SK-N-SH (cell line): ENCODE measurements around the gene KDM1A. TPM values are rescaled to one million over a fixed set of nuclear protein-coding genes. Genes with fewer than 3 reads are reported as not detected.
A peak's percentile ranks its signal among the peaks of the same experiment; 100 is the strongest.

Source experiments
- CTCF ChIA-PET: fragments of 300-600, 350-600 bp; formaldehyde crosslinking; extraction: SDS; loops from one replicate; lab custom pipeline; 2021; lab: Yijun Ruan, JAX
- POLR2A ChIA-PET: fragments of 350-600 bp; sonication (Branson Sonifier 250); formaldehyde crosslinking; extraction: SDS; loops from one replicate; lab custom pipeline; 2020; ENCODE audit warnings: antibody characterized with exemption, inconsistent platforms; lab: Yijun Ruan, JAX
- DNase-seq: peaks from one replicate; pipeline ENCODE4 v3.0.0; 2012
- H2AFZ ChIP-seq: fragments of 200-600 bp; sonication (generic); 2 replicates; pipeline ENCODE4 v1.8.1; 2016; ENCODE audit warnings: antibody characterized with exemption, mild to moderate bottlenecking, low read depth
- H3F3A ChIP-seq: fragments of 200-600 bp; sonication (generic); replicated peaks from 2 replicates; pipeline ENCODE3; 2016; ENCODE audit warnings: antibody characterized with exemption, mild to moderate bottlenecking; ENCODE audit not compliant: insufficient read depth
- H3K27ac ChIP-seq, 2 experiments: fragments of 200-500 bp in 1 of 2; fragments of 200-600 bp in 1 of 2; sonication (Bioruptor generic) in 1 of 2; sonication (generic), shearing (Covaris generic) in 1 of 2; 2 replicates each; pipeline versions ENCODE4 v1.5.1 to v1.6.1; 2014 to 2016; ENCODE audit warnings: low read depth in 2 of 2, inconsistent platforms in 1 of 2, low read length in 1 of 2, mild to moderate bottlenecking in 1 of 2, mixed read lengths in 1 of 2
- H3K27me3 ChIP-seq: fragments of 200-600 bp; sonication (generic), shearing (Covaris generic); 2 replicates; pipeline ENCODE4 v1.6.1; 2016; ENCODE audit warnings: mixed run types; ENCODE audit not compliant: insufficient read depth
- H3K36me3 ChIP-seq, 2 experiments: fragments of 200-500 bp in 1 of 2; fragments of 200-600 bp in 1 of 2; sonication (Bioruptor generic) in 1 of 2; sonication (generic) in 1 of 2; replicated peaks in 1 of 2; 2 replicates each; pipeline versions ENCODE3 to v1.5.1; 2014 to 2016; ENCODE audit warnings: low read length in 1 of 2, mild to moderate bottlenecking in 1 of 2; ENCODE audit not compliant: insufficient read depth in 2 of 2, control insufficient read depth in 1 of 2
- H3K4me1 ChIP-seq, 2 experiments: fragments of 200-500 bp in 1 of 2; fragments of 200-600 bp in 1 of 2; sonication (Bioruptor generic) in 1 of 2; sonication (generic), shearing (Covaris generic) in 1 of 2; 2 replicates each; pipeline versions ENCODE4 v1.5.1 to v1.6.1; 2014 to 2016; ENCODE audit warnings: low read depth in 1 of 2, low read length in 1 of 2, mixed run types in 1 of 2; ENCODE audit not compliant: insufficient read depth in 2 of 2, control insufficient read depth in 1 of 2
- H3K4me2 ChIP-seq: fragments of 200-600 bp; sonication (generic), shearing (Covaris generic); 2 replicates; pipeline ENCODE4 v1.6.1; 2017; ENCODE audit warnings: mixed run types
- H3K4me3 ChIP-seq, 2 experiments: fragments of 200-500 bp in 1 of 2; fragments of 200-600 bp in 1 of 2; sonication (Bioruptor generic) in 1 of 2; sonication (generic), shearing (Covaris generic) in 1 of 2; 2 replicates each; pipeline versions ENCODE4 v1.5.1 to v1.8.1; 2014 to 2016; ENCODE audit warnings: low read depth in 2 of 2, inconsistent platforms in 1 of 2, low read length in 1 of 2, mild to moderate bottlenecking in 1 of 2, mixed read lengths in 1 of 2, moderate library complexity in 1 of 2
- H3K79me2 ChIP-seq: fragments of 200-600 bp; sonication (generic); 2 replicates; pipeline ENCODE4 v1.8.1; 2017; ENCODE audit warnings: mild to moderate bottlenecking; ENCODE audit not compliant: insufficient read depth
- H3K9ac ChIP-seq: fragments of 200-600 bp; sonication (generic); 2 replicates; pipeline ENCODE4 v1.6.1; 2017; ENCODE audit warnings: mixed run types
- H3K9me2 ChIP-seq: fragments of 200-600 bp; sonication (generic); 2 replicates; pipeline ENCODE4 v1.6.1; 2017; ENCODE audit warnings: mixed run types
- H3K9me3 ChIP-seq: fragments of 200-600 bp; sonication (generic); 2 replicates; pipeline ENCODE4 v1.6.1; 2017; ENCODE audit warnings: mixed run types, mild to moderate bottlenecking, moderate library complexity
- H4K20me1 ChIP-seq: fragments of 200-600 bp; sonication (generic); 2 replicates; pipeline ENCODE4 v1.6.1; 2017; ENCODE audit warnings: mild to moderate bottlenecking, mixed run types; ENCODE audit not compliant: insufficient read depth
- CHD2 ChIP-seq: fragments of 150-350 bp; IDR thresholded peaks from 2 replicates; pipeline ENCODE4 v1.6.1; 2018; ENCODE audit warnings: low read length; ENCODE audit not compliant: partially characterized antibody
- ELF1 ChIP-seq: IDR thresholded peaks from 2 replicates; pipeline ENCODE4 v1.4.0; 2012
- EP300 ChIP-seq, 2 experiments: IDR thresholded peaks; 2 replicates each; pipeline versions ENCODE4 v1.4.0 to v1.6.1; 2012; ENCODE audit warnings: borderline replicate concordance in 1 of 2, low read depth in 1 of 2, low read length in 1 of 2
- FOXJ3 ChIP-seq: sonication (generic); formaldehyde crosslinking; IDR thresholded peaks from 2 replicates; pipeline ENCODE4 v1.5.1; 2020; ENCODE audit warnings: mild to moderate bottlenecking, missing genetic modification reagents
- FOXM1 ChIP-seq: IDR thresholded peaks from 2 replicates; pipeline ENCODE4 v1.4.0; 2012; ENCODE audit warnings: low read depth, mild to moderate bottlenecking
- GATA2 ChIP-seq: sonication (generic); formaldehyde crosslinking; IDR thresholded peaks from 2 replicates; pipeline ENCODE4 v1.5.0; 2020; ENCODE audit warnings: mild to moderate bottlenecking, missing genetic modification reagents
- JUND ChIP-seq: IDR thresholded peaks from 2 replicates; pipeline ENCODE4 v1.4.0; 2012
- MXI1 ChIP-seq: IDR thresholded peaks from 2 replicates; pipeline ENCODE4 v1.6.1; 2012; ENCODE audit warnings: mild to moderate bottlenecking, low read depth, low read length, improper control_type of control experiment
- NFIC ChIP-seq: IDR thresholded peaks from 2 replicates; pipeline ENCODE4 v1.4.0; 2012; ENCODE audit warnings: borderline replicate concordance
- NRF1 ChIP-seq: IDR thresholded peaks from 2 replicates; pipeline ENCODE4 v1.6.1; 2012; ENCODE audit warnings: low read depth, mild to moderate bottlenecking, low read length
- RAD21 ChIP-seq: IDR thresholded peaks from 2 replicates; pipeline ENCODE4 v1.6.1; 2012; ENCODE audit warnings: mild to moderate bottlenecking, low read length
- RCOR1 ChIP-seq: fragments of 150-350 bp; IDR thresholded peaks from 2 replicates; pipeline ENCODE4 v1.6.1; 2017; ENCODE audit warnings: antibody characterized with exemption, low read length
- RFX5 ChIP-seq: IDR thresholded peaks from 2 replicates; pipeline ENCODE4 v1.6.1; 2012; ENCODE audit warnings: mild to moderate bottlenecking, improper control_type of control experiment, low read length
- TAF1 ChIP-seq: IDR thresholded peaks from 2 replicates; pipeline ENCODE4 v1.6.1; 2012; ENCODE audit warnings: low read depth, mild to moderate bottlenecking, low read length, moderate library complexity, borderline replicate concordance
- TCF12 ChIP-seq: IDR thresholded peaks from 2 replicates; pipeline ENCODE4 v1.4.0; 2012
- TEAD4 ChIP-seq: IDR thresholded peaks from 2 replicates; pipeline ENCODE4 v1.4.0; 2012; ENCODE audit warnings: mild to moderate bottlenecking, borderline replicate concordance; ENCODE audit not compliant: insufficient read depth
- whole genome bisulfite sequencing: methylation state at CpG from one replicate; pipeline ENCODE4 v1.1.6; 2017; ENCODE audit warnings: low lambda C conversion rate; 5-methylcytosine and 5-hydroxymethylcytosine counted together
- polyA plus RNA-seq, 3 experiments: library from polyadenylated mRNA; depleted of rRNA; stranded (reverse); fragments of >200 nt; gene quantifications; 2 replicates each; pipeline ENCODE4 v1.2.3, GENCODE V29; 2012
- TF ChIP-seq, protein P1 (sequence below): fragments of 150-350 bp; IDR thresholded peaks from 2 replicates; pipeline ENCODE4 v1.6.1; 2016; ENCODE audit warnings: mild to moderate bottlenecking, low read depth, low read length
- TF ChIP-seq, protein P2 (sequence below): fragments of 200-600 bp; sonication (generic); IDR thresholded peaks from 2 replicates; pipeline ENCODE4 v1.6.1; 2017; ENCODE audit warnings: antibody characterized with exemption, mild to moderate bottlenecking, moderate library complexity
- TF ChIP-seq, protein P3 (sequence below): IDR thresholded peaks from 2 replicates; pipeline ENCODE4 v1.4.0; 2012; ENCODE audit warnings: low read depth, borderline replicate concordance
- TF ChIP-seq, protein P4 (sequence below): IDR thresholded peaks from 2 replicates; pipeline ENCODE4 v1.4.0; 2012; ENCODE audit warnings: low read depth
- TF ChIP-seq, protein P5 (sequence below): IDR thresholded peaks from 2 replicates; pipeline ENCODE4 v1.4.0; 2012; ENCODE audit warnings: low read depth, borderline replicate concordance

The KDM1A gene
- polyA plus RNA-seq, 1 of the 3 experiments (the other 2 are of a cell fraction) = 71.0 TPM

DNA sequence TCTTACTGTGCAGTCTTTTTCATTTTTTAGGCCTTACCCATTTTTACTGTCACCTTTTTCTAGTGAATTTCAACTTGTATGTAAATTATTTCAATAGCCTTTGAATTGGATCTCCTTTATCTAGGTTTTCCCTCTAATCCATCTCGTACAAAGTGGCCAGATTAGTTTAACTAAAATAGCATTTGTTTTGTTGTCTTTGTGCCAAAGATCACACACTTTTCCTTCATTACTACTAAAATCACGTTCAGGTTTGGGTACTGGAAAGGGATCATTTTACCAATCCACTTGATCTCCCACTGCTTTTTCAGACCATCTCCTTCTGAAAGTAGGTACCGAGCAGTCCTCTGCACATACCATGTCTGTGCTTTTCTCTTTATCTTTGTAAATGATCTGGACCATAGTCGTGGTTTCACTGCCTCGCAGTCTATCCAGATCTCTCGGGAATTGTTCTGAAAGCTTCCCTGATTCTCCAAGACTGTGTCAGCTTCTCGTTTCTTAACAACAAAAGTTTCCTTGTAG lies 20.1 kb downstream of the KDM1A start:
- H3F3A ChIP-seq = peaks cover 4% of the 10 kb centered on the region
- CTCF ChIA-PET = no interaction called here
- H3K4me3 ChIP-seq = no peak overlapping the region
- TF ChIP-seq TAF1 = no peak
- TF ChIP-seq, protein P1, sequence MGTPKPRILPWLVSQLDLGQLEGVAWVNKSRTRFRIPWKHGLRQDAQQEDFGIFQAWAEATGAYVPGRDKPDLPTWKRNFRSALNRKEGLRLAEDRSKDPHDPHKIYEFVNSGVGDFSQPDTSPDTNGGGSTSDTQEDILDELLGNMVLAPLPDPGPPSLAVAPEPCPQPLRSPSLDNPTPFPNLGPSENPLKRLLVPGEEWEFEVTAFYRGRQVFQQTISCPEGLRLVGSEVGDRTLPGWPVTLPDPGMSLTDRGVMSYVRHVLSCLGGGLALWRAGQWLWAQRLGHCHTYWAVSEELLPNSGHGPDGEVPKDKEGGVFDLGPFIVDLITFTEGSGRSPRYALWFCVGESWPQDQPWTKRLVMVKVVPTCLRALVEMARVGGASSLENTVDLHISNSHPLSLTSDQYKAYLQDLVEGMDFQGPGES = no peak
- TF ChIP-seq RAD21 = no peak
- TF ChIP-seq JUND = no peak
- TF ChIP-seq GATA2 (CRISPR knock-in tag) = no peak
- no peak for TF ChIP-seq EP300 (IDR thresholded peaks at IDR 0.05; ENCODE audit: borderline replicate concordance in 1 of 2, low read depth in 1 of 2, low read length in 1 of 2)
- no peak for TF ChIP-seq CHD2
- no peak for TF ChIP-seq FOXM1
- no peak for TF ChIP-seq TCF12
- no peak for TF ChIP-seq NFIC
- TF ChIP-seq, protein P2, sequence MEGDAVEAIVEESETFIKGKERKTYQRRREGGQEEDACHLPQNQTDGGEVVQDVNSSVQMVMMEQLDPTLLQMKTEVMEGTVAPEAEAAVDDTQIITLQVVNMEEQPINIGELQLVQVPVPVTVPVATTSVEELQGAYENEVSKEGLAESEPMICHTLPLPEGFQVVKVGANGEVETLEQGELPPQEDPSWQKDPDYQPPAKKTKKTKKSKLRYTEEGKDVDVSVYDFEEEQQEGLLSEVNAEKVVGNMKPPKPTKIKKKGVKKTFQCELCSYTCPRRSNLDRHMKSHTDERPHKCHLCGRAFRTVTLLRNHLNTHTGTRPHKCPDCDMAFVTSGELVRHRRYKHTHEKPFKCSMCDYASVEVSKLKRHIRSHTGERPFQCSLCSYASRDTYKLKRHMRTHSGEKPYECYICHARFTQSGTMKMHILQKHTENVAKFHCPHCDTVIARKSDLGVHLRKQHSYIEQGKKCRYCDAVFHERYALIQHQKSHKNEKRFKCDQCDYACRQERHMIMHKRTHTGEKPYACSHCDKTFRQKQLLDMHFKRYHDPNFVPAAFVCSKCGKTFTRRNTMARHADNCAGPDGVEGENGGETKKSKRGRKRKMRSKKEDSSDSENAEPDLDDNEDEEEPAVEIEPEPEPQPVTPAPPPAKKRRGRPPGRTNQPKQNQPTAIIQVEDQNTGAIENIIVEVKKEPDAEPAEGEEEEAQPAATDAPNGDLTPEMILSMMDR = no peak
- TF ChIP-seq, all 33 proteins: peak for 0
- Histone ChIP-seq H3K9ac (no peak overlapping the region), H3K4me1 (peaks cover 0 to 4% of the 10 kb centered on the region in 2 experiments; a peak in 2 of 4 replicates), H3K79me2 (peaks cover 96% of the 10 kb centered on the region), H2AFZ (no peak overlapping the region), H3K27ac (peak overlapping the region in 1 of 2 experiments; percentile 35; a peak in 2 of 4 replicates), H3K9me3 (no peaks in the 10 kb centered on the region), H3K27me3 (no peaks in the 10 kb centered on the region), H3K36me3 (peaks cover 0 to 6% of the 10 kb centered on the region in 2 experiments), H3K9me2 (no peaks in the 10 kb centered on the region), H3K4me2 (no peak overlapping the region), H4K20me1 (peaks cover 44% of the 10 kb centered on the region)
- no peak for DNase-seq
- POLR2A ChIA-PET = no interaction called here
- 75% methylated on average over 7 of the region's 7 CpGs for WGBS

DNA sequence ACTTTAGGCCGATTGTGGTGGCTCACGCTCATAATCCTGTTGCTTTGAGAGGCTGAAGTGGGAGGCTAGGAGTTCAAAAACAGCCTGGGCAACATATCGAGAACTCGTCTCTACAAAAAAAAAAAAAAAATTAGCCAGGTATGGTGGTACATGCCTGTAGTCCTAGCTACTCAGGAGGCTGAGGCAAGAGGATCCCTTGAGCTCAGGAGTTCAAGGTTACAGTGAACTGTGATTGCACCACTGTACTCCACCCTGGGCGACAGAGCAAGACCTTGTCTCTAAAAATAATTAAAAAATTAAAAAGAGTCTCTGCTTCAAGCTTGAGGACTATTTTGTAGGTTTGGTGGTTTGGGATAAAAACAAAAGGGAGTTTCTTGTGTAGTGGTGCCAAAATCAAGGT lies 21.2 kb downstream of the KDM1A start:
- Histone ChIP-seq H3K4me2 (no peak overlapping the region), H3K4me1 (peaks cover 0 to 7% of the 10 kb centered on the region in 2 experiments; a peak in 2 of 4 replicates), H3F3A (no peaks in the 10 kb centered on the region), H3K9me3 (no peaks in the 10 kb centered on the region), H4K20me1 (peaks cover 33% of the 10 kb centered on the region), H3K9ac (no peak overlapping the region), H3K9me2 (no peaks in the 10 kb centered on the region), H2AFZ (no peak overlapping the region), H3K79me2 (peaks cover 86% of the 10 kb centered on the region), H3K27ac (no peak overlapping the region), H3K27me3 (no peaks in the 10 kb centered on the region), H3K4me3 (no peak overlapping the region), H3K36me3 (peaks cover 0 to 10% of the 10 kb centered on the region in 2 experiments)
- DNase-seq = no peak
- CTCF ChIA-PET = interaction anchor here (0.9 to 1.2 kb wide), 2 partner anchors 15 to 144 kb away, joined by 3 read pairs; no protein-coding TSS in a partner anchor
- 96% methylated on average over 5 of the region's 5 CpGs for WGBS
- POLR2A ChIA-PET = no interaction called here
- TF ChIP-seq, protein P1 = no peak
- TF ChIP-seq, protein P3, sequence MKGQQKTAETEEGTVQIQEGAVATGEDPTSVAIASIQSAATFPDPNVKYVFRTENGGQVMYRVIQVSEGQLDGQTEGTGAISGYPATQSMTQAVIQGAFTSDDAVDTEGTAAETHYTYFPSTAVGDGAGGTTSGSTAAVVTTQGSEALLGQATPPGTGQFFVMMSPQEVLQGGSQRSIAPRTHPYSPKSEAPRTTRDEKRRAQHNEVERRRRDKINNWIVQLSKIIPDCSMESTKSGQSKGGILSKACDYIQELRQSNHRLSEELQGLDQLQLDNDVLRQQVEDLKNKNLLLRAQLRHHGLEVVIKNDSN = no peak
- no peak for TF ChIP-seq TCF12
- TF ChIP-seq FOXM1 = no peak
- no peak for TF ChIP-seq MXI1
- TF ChIP-seq NRF1 = no peak
- TF ChIP-seq TEAD4 = no peak
- no peak for TF ChIP-seq RCOR1
- TF ChIP-seq GATA2 (CRISPR knock-in tag) = no peak
- TF ChIP-seq FOXJ3 (CRISPR knock-in tag) = no peak
- no peak for TF ChIP-seq EP300 (IDR thresholded peaks at IDR 0.05; ENCODE audit: borderline replicate concordance in 1 of 2, low read depth in 1 of 2, low read length in 1 of 2)
- TF ChIP-seq, protein P4, sequence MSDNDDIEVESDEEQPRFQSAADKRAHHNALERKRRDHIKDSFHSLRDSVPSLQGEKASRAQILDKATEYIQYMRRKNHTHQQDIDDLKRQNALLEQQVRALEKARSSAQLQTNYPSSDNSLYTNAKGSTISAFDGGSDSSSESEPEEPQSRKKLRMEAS = no peak
- no peak for TF ChIP-seq RAD21
- no peak for TF ChIP-seq NFIC
- no peak for TF ChIP-seq ELF1
- TF ChIP-seq RFX5 = no peak
- TF ChIP-seq, protein P5, sequence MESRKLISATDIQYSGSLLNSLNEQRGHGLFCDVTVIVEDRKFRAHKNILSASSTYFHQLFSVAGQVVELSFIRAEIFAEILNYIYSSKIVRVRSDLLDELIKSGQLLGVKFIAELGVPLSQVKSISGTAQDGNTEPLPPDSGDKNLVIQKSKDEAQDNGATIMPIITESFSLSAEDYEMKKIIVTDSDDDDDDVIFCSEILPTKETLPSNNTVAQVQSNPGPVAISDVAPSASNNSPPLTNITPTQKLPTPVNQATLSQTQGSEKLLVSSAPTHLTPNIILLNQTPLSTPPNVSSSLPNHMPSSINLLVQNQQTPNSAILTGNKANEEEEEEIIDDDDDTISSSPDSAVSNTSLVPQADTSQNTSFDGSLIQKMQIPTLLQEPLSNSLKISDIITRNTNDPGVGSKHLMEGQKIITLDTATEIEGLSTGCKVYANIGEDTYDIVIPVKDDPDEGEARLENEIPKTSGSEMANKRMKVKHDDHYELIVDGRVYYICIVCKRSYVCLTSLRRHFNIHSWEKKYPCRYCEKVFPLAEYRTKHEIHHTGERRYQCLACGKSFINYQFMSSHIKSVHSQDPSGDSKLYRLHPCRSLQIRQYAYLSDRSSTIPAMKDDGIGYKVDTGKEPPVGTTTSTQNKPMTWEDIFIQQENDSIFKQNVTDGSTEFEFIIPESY = no peak
